ENCODE data around the gene DACT1.

Gene DACT1

DNA sequence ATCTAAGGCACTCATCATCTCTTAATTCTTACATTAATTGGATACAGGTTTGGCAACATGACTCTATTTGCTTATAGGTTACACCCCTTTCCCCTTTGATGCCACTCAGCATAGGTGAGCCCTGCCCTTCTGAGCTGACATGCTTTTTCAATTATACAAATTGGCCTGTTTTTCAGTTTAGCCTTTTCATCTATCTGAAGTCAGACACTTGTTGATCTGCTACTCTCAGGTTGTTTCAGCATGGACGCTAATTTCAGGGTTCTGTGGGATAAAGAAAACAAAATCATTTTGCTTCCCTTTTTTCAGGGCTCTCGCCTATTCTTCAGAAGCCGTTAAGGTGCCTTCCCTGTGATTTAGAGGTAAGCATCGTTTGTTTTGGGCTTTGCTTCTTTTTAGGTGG lies 55.3 kb downstream of the DACT1 start:
- no peaks in the 10 kb centered on the region for H4K20me1 ChIP-seq (ENCODE audit: insufficient read depth, low read length)
- no peak overlapping the region for H3K9ac ChIP-seq (ENCODE audit: low read length)
- no peaks in the 10 kb centered on the region for H3K27me3 ChIP-seq (replicated peaks; ENCODE audit: insufficient read depth, low read length)
- no peak overlapping the region for H3K4me3 ChIP-seq (ENCODE audit: low read length)
- no peaks in the 10 kb centered on the region for H3K79me2 ChIP-seq (ENCODE audit: low read length)
- no peak overlapping the region for H2AFZ ChIP-seq (ENCODE audit: low read length)
- H3K27ac ChIP-seq (ENCODE audit: low read length), result no peak overlapping the region
- no peaks in the 10 kb centered on the region for H3F3A ChIP-seq (ENCODE audit: insufficient read depth, low read length)
- no peaks in the 10 kb centered on the region for H3K36me3 ChIP-seq (replicated peaks; ENCODE audit: insufficient read depth, low read length)
- H3K9me2 ChIP-seq (replicated peaks; ENCODE audit: insufficient read depth, low read length), result no peaks in the 10 kb centered on the region
- TF ChIP-seq, protein P1, sequence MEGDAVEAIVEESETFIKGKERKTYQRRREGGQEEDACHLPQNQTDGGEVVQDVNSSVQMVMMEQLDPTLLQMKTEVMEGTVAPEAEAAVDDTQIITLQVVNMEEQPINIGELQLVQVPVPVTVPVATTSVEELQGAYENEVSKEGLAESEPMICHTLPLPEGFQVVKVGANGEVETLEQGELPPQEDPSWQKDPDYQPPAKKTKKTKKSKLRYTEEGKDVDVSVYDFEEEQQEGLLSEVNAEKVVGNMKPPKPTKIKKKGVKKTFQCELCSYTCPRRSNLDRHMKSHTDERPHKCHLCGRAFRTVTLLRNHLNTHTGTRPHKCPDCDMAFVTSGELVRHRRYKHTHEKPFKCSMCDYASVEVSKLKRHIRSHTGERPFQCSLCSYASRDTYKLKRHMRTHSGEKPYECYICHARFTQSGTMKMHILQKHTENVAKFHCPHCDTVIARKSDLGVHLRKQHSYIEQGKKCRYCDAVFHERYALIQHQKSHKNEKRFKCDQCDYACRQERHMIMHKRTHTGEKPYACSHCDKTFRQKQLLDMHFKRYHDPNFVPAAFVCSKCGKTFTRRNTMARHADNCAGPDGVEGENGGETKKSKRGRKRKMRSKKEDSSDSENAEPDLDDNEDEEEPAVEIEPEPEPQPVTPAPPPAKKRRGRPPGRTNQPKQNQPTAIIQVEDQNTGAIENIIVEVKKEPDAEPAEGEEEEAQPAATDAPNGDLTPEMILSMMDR (IDR thresholded peaks at IDR 0.05; ENCODE audit: low read length), result no peak
- no peak for TF ChIP-seq EZH2 (optimal IDR thresholded peaks at IDR 0.05; ENCODE audit: low read depth, low read length)
- DNase-seq, result no peak
- H3K4me1 ChIP-seq (ENCODE audit: low read length), result no peaks in the 10 kb centered on the region
- no peaks in the 10 kb centered on the region for H3K9me3 ChIP-seq (replicated peaks; ENCODE audit: insufficient read depth, low read length)
- no peak overlapping the region for H3K4me2 ChIP-seq (ENCODE audit: low read depth, low read length)

DNA sequence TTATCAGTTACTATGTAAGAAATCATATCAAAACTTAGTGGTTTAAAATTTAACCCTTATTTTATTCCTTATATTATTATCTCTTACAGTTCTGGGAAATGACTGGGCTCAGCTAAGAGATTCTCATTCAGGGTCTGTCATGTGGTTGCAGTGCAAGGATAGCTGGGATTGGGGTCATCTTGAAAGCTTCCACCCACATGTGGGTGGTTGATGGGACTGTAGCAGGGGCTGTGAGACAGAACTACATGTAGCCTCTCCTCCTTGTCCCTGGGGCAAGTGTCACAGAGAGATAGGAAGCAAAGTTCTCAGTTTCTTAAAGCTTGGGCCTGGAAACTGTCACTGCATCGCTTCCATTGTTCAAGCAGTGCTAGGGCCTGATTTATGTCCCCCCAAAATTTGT lies 57.8 kb downstream of the DACT1 start:
- H3K27me3 ChIP-seq (replicated peaks; ENCODE audit: insufficient read depth, low read length), result no peaks in the 10 kb centered on the region

DNA sequence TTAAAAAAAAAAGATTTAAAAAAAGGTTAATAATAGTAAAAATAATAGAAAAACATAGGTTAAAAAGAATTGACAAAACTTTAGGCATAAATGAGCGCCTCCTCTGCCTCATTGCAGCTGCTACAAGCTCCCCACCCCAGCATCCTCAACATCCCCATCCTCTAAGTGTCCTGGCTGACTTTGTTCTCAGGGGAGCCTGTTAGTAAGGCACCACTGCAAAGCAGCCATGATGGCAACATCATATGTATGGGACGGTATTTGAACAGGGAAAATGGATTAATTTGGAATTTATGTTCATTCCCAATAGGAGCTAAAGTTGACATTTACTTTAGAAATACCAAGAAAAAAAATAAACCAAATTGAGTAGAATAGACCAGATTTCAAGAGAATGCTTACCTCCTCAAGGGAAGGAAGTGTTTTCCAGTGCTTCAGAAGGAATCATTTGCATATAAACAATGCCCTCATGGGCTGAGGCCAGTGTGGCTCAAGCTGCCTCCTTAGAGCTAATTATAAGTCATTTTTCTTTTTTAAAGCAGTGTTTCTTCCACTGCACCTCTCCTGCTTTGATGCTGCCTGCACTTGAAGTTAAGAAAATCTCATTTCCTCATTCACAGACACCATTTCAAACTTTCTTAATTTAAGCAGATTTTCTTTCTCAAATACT lies 59.6 kb downstream of the DACT1 start:
- TF ChIP-seq EZH2phosphoT487 (IDR thresholded peaks at IDR 0.05; ENCODE audit: low read length), result no peak
- TF ChIP-seq, protein P1 (IDR thresholded peaks at IDR 0.05; ENCODE audit: low read length), result no peak
- no peak for TF ChIP-seq EZH2 (optimal IDR thresholded peaks at IDR 0.05; ENCODE audit: low read depth, low read length)
- no peak overlapping the region for H3K4me3 ChIP-seq (ENCODE audit: low read length)
- H3K9ac ChIP-seq (ENCODE audit: low read length), result no peak overlapping the region
- no peaks in the 10 kb centered on the region for H3F3A ChIP-seq (ENCODE audit: insufficient read depth, low read length)
- H4K20me1 ChIP-seq (ENCODE audit: insufficient read depth, low read length), result no peaks in the 10 kb centered on the region
- no peaks in the 10 kb centered on the region for H3K27me3 ChIP-seq (replicated peaks; ENCODE audit: insufficient read depth, low read length)
- H3K9me3 ChIP-seq (replicated peaks; ENCODE audit: insufficient read depth, low read length), result no peaks in the 10 kb centered on the region
- no peak overlapping the region for H2AFZ ChIP-seq (ENCODE audit: low read length)
- H3K9me2 ChIP-seq (replicated peaks; ENCODE audit: insufficient read depth, low read length), result no peaks in the 10 kb centered on the region
- DNase-seq, result no peak
- no peaks in the 10 kb centered on the region for H3K36me3 ChIP-seq (replicated peaks; ENCODE audit: insufficient read depth, low read length)
- H3K4me1 ChIP-seq (ENCODE audit: low read length), result no peaks in the 10 kb centered on the region
- no peak overlapping the region for H3K4me2 ChIP-seq (ENCODE audit: low read depth, low read length)
- H3K27ac ChIP-seq (ENCODE audit: low read length), result no peak overlapping the region
- H3K79me2 ChIP-seq (ENCODE audit: low read length), result no peaks in the 10 kb centered on the region

More for the DNA sequence above, 57.8 kb downstream of the DACT1 start:
- Histone ChIP-seq H3F3A (ENCODE audit: insufficient read depth, low read length) (no peaks in the 10 kb centered on the region), H3K27ac (ENCODE audit: low read length) (no peak overlapping the region), H3K4me3 (ENCODE audit: low read length) (no peak overlapping the region), H4K20me1 (ENCODE audit: insufficient read depth, low read length) (no peaks in the 10 kb centered on the region), H3K36me3 (replicated peaks; ENCODE audit: insufficient read depth, low read length) (no peaks in the 10 kb centered on the region), H3K4me2 (ENCODE audit: low read depth, low read length) (no peak overlapping the region), H3K9me3 (replicated peaks; ENCODE audit: insufficient read depth, low read length) (no peaks in the 10 kb centered on the region), H2AFZ (ENCODE audit: low read length) (no peak overlapping the region), H3K79me2 (ENCODE audit: low read length) (no peaks in the 10 kb centered on the region), H3K4me1 (ENCODE audit: low read length) (no peaks in the 10 kb centered on the region), H3K9me2 (replicated peaks; ENCODE audit: insufficient read depth, low read length) (no peaks in the 10 kb centered on the region), H3K9ac (ENCODE audit: low read length) (no peak overlapping the region)
- no peak for DNase-seq
- TF ChIP-seq EZH2 (optimal IDR thresholded peaks at IDR 0.05; ENCODE audit: low read depth, low read length) (no peak), EZH2phosphoT487 (IDR thresholded peaks at IDR 0.05; ENCODE audit: low read length) (no peak)
- TF ChIP-seq, protein P1 (IDR thresholded peaks at IDR 0.05; ENCODE audit: low read length), result no peak
